ENCODE measurements around the gene PPP1R1B.

GRCh38 chr17:39591958-39592954 lies 34.5 kb upstream of the PPP1R1B start:
- TF ChIP-seq CTCF (IDR thresholded peaks at IDR 0.05 in 2 of 3, conservative IDR thresholded peaks at IDR 0.05 in 1 of 3; ENCODE audit: insufficient read depth in 2 of 3, low read depth in 1 of 3, low read length in 3 of 3) (no peak), EGR1 (conservative IDR thresholded peaks at IDR 0.05) (no peak), ATF2 (CRISPR knock-in tag; IDR thresholded peaks at IDR 0.05) (no peak), POLR2AphosphoS5 (IDR thresholded peaks at IDR 0.05; ENCODE audit: control insufficient read depth, insufficient read depth, low read depth, low read length) (no peak), NCOR1 (IDR thresholded peaks at IDR 0.05) (no peak), EZH2 (IDR thresholded peaks at IDR 0.05; ENCODE audit: borderline replicate concordance, low read depth, low read length) (no peak), CTBP1 (IDR thresholded peaks at IDR 0.05; ENCODE audit: borderline replicate concordance) (no peak), FOXM1 (IDR thresholded peaks at IDR 0.05; ENCODE audit: low read depth) (no peak), FOXM1 (CRISPR knock-in tag; IDR thresholded peaks at IDR 0.05; ENCODE audit: low read depth) (no peak), HINFP (tag; conservative IDR thresholded peaks at IDR 0.05; ENCODE audit: low read depth) (no peak), MAFG (tag; conservative IDR thresholded peaks at IDR 0.05) (no peak), ZFP30 (CRISPR knock-in tag; IDR thresholded peaks at IDR 0.05; ENCODE audit: borderline replicate concordance) (no peak), PML (IDR thresholded peaks at IDR 0.05; ENCODE audit: low read length) (no peak), SPI1 (IDR thresholded peaks at IDR 0.05; ENCODE audit: borderline replicate concordance, low read depth, low read length) (no peak), ZZZ3 (IDR thresholded peaks at IDR 0.05) (no peak)
